Umbilical cord (tissue), 2 donors: ENCODE results near the gene MYADML2. TPM values are rescaled to one million over a fixed set of nuclear protein-coding genes. Genes with fewer than 3 reads are reported as not detected.
"Not testable (repeated sequence)": the region's sequence is repeated elsewhere in the genome, so short reads cannot be mapped to it uniquely, and the experiment has no call there.

Experiments
- DNase-seq: peaks from one replicate; pipeline ENCODE4 v3.0.0-alpha.2; 2015; ENCODE audit warnings: low spot score
- total RNA-seq: library from RNA; depleted of rRNA; stranded (reverse); fragments of >200 nt; gene quantifications from one replicate; pipeline ENCODE4 v1.2.3, GENCODE V29; 2014; ENCODE audit warnings: low replicate concordance; ENCODE audit not compliant: insufficient read depth

MYADML2 gene, protein sequence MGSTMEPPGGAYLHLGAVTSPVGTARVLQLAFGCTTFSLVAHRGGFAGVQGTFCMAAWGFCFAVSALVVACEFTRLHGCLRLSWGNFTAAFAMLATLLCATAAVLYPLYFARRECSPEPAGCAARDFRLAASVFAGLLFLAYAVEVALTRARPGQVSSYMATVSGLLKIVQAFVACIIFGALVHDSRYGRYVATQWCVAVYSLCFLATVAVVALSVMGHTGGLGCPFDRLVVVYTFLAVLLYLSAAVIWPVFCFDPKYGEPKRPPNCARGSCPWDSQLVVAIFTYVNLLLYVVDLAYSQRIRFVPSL
- 0.72 TPM for total RNA-seq

DNA sequence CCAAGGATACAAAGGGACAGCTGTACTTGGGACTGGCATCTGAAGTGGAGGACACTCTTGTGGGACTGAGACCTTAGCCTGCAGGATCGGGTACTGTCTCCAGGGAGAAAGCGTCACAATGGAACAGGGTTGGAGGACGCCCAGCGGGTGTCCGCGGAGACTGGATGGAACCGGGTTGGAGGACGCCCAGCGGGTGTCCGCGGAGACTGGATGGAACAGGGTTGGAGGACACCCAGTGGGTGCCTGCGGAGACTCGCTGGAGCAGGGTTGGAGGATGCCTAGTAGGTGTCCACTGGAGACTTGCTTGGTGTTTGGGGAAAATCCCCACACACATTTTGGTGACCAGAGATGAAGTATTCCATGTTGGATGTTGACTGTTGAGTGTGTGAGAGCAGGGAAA, at the start of gene MYADML2:
MYADML2 (minus strand) TSS at position 45 of the 400 bp plus-strand sequence. CDS start 5,492 bp downstream, outside the sequence.
- no peak for DNase-seq

DNA sequence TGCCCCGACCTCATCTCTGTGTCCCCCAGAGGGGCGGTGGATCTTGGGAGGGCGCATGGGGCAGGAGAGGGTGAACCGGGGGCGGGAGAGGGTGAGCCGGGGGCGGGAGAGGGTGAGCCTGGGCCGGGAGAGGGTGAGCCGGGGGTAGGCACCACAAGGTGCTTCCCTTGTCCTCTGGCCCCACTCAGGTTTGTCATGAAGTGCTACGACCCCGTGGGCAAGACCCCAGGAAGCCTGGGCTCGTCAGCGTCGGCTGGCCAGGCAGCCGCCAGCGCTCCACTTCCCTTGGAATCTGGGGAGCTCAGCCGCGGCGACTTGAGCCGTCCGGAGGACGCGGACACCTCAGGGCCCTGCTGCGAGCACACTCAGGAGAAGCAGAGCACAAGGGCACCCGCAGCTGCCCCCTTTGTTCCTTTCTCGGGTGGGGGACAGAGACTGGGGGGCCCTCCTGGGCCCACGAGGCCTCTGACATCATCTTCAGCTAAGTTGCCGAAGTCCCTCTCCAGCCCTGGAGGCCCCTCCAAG, 49.3 kb upstream of the MYADML2 start:
- DNase-seq: no peak

DNA sequence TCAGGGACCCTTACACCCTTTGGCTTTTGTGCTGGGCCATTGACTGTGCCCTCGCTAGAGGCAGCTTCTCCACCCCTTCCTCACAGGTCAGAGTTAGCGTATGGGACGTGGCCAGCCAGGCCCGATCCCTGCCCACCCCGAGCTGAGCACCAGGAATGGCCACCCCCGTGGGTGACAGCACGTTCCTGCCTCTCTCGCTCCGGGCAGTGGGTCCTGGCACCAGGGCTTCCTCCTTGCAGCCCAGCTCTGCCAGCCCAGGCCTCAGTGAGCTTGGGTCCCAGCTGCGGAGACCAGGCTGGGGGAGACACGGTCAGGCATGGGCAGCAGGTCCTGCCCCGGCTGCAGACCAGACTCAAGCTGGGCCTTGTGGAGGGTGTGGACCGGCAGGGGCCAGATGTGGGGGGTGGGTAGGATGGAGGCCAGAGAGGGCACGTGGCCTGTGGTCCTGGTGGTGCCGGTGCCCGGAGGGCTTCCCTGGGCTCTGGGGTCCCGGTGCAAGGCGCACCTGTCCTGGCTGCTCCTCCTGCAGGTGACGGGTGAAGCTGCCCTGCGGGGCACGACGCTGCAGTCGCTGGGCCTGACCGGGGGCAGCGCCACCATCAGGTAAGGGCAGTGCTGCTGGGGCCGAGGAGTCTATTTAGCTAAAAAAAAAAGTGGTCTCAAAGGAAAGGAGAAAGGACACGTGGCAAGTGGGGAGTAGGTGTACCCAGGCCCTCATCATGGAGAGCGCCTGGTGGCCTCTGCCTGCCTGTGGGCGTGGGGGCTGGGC, 48.6 kb upstream of the MYADML2 start:
- DNase-seq: no peak

DNA sequence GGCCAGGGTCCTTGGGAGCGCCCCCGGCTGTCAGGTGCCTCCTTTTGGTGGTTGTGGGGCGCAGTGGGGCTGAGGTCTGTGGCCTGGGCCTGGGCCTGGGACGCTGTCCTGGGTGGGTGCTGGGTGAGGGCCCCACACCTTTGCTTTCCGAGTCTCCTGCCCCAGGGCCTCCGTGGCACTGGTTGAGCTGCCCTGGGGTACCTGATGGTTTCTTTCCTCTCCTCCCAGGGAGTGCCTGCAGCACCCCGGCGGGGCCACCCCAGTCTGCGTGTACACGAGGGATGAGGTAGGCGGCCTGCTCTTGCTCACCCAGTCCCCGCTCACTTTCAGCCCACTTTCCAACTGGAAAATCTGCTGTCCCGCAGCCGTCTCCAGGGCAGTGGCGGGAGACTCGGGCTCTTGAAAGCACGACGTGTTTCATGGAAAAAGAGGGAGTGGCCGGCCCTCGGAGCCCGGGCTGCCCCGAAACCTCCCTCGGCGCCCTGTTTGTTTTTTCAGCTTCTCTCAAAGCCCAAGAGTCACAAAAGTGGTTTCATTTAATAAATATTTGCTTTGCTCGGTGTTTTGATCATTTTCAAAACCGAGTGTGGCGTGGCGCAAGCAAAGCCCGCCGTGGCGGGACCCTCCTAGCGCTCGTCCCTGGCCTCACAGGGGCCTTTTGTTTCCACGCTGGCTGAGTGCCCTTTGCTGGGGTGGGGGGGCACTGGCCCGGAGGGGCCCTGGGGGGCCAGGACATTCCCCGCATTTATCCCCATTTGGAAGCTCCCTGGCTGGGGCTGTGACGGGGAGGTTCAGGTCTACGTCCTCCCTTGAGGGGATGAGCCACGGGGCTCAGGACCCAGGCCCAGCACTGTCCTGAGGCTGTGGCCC, 47.8 kb upstream of the MYADML2 start:
- no peak for DNase-seq

DNA sequence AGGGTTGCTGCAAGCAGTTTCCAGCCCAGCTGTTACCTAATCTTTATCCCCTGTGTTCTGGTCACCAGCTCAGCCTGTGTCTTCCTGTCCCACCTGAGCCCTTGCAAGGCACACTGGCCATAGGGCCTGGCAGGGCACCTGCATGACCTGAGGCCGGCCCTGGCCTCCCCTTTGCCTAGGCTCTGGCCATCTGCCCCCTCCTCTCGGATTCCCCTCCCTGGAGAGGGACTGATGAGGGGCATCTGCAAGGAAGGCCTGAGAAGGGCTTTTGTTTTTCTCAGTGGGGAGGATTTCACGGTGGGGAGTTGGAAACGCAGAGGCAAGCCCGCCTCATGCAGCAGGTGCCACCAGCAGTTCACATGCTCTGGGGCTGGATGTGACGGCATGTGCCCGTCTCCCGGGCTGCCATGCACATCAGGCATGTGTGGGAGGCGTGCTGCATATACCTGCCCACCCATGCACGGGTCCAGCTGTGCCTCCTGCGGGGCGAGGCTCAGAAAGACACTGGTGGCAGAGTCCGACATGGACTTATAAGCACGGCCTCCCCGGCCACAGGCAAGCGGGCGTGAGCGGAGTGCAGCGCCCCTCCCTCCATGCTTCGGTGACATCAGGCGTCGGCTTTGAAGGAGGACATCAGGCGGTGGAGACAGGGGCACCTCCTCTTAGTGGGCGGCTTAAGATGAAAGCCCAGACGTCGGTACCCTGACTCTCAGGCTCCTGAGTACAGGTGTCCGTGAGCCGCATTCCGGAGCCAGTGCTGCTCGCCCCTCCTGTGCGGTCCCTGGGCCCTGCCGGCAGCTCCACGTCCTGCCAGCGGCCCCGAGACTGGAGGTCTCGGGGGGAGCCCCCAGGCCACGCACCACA, 46.9 kb upstream of the MYADML2 start:
- DNase-seq: no peak

DNA sequence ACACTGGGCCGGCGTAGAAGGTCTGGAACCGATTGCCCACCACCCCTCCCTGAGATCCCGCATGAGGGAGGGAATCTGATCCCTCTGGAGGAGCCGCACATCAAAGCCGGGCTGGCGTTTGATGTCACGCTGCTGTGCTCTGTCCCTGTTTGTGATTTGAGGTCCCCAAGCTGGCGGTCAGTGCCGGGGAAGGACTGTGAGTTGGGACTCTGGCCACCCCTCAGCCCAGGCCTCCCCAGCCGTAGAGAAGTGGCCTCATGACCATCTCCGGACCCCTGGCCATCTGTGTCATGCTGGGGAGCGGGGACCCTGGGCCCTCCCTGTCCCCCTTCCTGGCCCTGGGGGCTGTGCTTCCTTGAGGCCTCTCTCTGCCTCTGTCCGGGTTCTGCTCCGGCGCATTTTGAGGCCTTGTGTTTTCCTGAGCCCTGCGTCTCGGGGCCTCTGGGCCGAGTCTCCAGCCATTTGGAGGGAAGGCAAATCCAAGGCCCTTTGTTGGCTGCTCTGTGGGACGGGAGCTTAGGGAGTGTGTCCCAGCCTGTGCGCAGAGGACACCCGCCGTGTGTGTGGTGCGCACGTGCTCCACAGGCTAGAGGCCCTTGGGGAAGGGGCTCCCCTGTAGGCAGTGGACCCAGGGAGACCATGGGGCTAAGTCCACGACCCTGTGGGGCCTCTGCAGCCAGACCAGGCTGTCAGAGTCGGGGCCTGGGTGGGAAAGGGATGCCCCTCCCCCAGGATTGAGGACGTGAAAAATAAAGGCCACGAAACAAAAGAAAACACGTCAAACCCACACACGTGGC, 45.5 kb upstream of the MYADML2 start:
- peak; percentile 28 for DNase-seq

DNA sequence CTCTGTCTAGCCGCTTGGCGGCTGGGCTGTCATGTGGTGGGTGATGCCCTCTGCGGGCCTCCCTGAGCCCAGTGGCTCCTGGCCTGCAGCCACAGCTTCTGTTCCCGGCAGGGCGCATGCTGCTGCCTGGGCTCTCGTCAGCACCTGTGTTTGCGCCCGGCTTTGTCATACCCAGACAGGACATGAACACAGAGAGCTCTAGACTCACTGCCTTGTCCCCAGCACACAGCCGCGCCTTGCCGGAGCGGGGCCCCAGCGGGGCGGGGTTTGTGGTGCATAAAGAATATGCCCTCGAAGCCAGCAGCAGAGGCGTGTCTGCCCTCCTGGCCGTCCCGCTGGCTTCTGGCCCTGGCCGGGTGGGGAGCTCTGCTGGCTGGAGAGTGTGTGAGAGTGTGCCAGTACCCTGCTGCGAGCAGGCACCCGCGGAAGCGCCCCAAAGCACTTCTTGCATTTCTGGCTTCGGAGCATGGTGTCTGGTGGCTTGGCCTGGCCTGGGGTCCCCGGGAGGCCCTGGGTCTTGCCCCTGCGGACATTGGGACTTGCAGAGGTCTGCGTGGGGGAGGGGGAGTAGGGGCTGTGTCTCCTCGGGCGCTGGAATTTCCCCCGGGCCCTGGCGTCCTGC, 44.8 kb upstream of the MYADML2 start:
- peak; percentile 89 for DNase-seq

DNA sequence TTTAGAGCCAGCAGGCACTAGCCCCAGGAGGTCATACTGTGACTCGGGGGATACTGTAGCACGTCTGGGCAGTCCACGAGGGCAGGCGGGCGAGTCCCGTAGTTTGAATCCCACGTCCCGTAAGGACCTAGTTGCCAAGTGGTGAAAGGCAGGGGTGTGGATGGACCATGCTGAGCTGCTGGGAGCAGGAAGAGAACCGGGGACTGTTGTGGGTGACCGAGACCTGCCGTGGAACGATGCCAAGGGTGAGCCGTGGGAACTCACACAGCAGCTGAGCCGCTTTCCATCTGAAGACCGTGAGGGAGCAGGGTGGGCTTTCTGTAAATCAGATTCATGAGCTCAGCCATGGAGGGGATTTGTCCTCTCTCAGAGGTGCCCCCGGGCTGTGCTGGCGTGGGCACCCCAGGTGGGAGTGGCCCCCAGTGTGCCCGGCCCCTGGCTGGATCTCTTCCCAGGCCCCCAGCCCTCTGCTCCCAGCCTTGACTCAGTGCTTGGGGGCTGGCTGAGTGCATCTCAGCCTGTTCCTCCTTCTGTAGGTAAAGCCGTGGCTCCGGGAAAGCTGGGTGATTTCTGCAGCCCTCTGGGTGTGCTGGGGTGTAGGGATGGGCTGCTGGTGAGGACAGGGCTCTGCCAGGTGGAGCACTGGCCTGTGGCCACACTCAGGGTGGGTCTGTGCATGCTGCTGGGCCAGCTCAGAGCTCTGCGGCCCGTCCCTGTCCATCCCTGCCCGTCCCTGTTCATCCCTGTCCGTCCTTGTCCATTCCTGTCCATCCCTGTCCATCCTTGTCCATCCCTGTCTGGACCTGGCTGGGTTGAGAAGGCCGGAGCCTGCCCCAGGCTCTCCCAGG, 44.0 kb upstream of the MYADML2 start:
- no peak for DNase-seq

DNA sequence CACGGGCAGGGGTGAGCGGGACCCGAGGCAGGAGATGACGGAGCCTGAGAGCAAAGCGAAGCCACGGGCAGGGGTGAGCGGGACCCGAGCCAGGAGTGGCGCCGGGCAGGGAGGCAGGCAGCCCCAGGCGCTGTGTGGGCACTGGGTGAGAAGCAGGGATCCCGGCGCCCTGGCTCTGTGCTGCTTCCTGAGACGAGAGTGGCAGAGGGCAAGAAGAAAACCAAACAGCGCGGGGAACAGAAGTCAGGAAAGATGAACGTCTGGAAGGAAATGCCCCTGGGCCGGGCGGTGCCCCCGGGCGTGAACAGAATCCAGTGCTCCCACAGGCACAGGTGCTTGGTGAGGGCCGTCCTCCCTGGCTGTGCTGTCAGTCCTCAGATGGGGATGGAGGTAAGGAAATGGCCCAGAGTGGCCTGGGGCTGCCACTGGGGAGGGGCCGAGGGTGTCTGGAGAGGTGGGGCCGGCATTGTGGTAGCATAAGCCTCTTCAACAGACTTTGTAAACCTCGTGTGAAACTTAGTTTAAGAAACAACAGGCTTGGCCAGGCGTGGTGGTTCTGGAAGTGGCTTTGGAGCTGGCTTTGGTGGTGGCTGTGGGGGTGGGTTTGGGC, 40.2 kb upstream of the MYADML2 start:
- DNase-seq: no peak

DNA sequence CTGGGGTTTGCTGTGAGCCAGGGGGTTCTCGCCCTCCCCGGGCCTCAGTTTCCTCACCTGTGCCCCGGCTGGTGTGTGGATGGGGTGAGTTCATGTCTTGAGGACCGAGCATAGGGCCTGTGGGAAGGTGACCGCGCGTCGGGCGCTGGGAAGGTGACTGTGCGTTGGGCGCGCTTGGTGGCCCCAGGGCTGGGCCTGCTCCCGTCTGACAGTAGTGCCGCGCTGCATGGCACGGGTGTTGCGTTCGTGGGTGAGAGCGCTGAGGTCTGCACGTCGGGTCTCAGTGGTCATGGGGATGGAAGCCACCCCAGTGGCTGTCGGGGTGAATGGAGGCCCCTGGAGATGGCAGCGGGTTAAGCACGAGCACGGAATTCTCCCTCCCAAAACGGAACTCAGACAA, 39.6 kb upstream of the MYADML2 start:
- DNase-seq: no peak

DNA sequence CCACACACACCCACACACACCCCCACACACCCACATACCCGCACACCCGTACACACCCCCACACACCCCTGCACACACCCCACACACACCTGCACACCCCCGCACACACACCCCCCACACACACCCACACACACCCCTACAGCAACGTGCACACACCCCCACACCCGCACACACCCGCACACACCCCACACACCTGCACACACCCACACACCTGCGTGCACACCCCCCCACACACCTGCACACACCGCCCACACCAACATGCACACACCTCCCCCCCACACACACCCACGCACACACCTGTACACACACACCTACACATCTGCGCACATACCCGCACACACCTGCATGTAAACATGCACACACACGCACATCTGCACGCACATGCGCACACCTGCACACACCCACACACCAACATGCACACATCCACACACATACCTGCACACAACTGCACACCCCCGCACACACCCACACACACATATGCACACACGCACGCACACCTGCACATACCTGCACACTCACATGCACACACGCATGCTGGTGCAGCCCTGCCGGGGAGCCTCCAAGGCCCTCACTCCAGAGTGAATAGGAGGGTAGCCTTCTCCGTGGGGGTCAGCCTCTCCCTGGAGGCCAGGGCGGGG, 37.9 kb upstream of the MYADML2 start:
- no peak for DNase-seq

DNA sequence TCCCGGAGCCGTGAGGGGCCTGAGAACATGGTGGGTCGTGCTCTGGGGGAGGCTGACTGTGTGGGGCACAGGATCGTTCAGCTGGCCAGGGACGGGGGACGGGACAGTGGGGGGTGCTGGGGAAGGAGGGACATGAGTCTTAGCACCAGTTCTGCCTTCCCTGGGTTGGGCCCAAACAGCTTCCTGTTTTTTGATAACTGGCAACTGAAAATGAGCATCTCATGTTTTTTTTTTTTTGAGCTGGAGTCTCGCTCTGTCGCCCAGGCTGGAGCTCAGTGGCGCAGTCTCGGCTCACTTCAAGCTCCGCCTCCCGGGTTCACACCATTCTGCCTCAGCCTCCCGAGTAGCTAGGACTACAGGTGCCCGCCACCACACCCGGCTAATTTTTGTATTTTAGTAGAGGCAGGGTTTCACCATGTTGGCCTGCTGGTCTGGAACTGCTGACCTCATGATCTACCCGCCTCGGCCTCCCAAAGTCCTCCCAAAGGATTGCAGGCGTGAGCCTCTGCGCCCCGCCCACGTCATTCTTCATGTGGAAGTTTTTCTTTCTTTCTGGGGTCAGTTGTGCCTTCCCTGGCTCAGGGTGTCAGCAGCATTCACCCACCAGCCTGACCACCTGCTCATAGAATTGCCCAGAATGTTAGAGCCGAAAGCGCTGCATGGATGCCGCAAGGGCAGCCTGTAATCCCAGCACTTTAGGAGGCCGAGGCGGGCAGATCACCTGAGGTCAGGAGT, 36.8 kb upstream of the MYADML2 start:
- no peak for DNase-seq

DNA sequence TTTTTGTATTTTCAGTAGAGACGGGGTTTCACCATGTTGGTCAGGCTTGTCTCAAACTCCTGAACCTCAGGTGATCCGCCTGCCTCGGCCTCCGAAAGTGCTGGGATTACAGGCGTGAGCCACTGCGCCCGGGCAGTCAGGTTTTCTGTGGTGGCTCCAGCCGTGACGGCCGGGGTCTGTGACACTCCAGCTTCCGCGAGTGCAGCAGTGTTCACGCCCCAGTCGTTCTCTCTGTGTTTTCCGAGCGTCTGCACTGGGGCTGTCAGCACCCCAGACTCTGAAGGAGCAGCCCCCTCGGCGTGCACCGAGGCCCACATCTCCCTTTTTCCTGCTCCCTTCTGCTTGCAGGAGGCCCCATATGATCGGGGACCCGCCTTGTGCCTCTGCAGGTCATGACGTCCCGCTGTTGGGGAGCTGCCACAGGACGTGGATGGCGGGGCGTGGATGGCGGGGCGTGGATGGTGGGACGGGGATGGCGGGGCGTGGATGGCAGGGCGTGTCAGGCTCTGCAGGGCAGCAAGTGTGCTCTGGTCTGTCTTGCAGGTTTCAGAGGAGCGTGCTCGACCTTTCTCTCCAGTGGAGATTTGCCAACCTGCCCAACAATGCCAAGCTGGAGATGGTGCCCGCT, 36.1 kb upstream of the MYADML2 start:
- no peak for DNase-seq

DNA sequence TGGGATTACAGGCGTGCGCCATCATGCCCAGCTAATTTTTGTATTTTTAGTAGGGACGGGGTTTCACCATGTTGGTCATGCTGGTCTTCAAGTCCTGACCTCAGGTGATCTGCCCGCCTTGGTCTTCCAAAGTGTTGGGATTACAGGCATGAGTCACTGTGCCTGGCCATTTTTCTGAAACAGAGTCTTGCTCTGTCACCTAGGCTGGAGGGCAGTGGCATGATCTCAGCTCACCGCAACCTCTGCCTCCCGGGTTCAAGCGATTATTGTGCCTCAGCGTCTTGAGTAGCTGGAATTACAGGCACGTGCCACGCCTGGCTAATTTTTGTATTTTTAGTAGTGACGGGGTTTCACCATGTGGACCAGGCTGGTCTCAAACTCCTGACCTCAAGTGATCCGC, 34.5 kb upstream of the MYADML2 start:
- DNase-seq: not testable (repeated sequence)

DNA sequence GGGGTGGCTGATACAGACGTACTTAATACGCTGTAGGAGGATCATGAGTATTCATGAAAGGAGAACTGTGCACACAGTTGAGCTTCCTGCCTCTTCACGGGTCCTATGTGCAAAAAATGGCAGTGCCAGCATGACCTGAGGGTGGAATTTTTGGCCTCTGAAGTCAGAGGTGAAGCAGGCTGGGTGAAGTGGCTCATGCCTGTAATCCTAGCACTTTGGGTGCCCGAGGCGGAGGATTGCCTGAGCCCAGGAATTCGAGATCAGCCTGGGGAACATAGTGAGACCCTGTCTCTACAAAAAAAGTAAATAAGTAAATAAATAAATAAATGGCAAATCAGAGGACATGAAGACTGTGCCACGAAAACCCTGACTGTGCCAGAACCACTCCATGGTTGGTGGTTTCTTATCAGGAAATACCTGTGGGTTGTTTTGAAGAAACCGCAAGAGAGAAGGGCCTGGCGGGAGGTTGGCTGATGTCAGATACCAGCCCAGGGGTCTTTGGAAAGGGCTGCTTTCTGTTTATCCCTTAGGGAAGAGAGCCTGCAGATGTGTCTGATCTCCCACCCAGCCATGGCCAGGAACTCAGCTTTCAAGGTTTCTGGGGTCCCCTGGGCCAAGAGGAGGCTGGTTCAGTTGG, 33.8 kb upstream of the MYADML2 start:
- DNase-seq: no peak

DNA sequence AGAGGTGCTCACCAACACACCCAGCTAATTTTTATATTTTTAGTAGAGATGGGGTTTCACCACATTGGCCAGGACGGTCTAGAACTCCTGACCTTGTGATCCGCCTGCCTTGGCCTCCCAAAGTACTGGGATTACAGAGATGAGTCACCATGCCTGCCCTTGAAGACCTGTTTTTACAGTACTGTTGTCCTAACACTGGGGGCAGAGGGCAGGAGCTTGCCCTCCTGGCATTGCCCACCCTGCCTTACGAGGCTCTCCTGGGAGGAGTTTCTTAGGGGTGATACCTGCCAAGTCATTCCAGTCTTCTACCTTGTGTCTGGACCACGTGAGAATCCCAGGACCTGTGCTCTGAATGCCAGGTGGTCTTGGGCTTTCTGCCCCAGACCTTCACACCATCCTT, 33.1 kb upstream of the MYADML2 start:
- no peak for DNase-seq
